GM12873 (cell line): Measurements from ENCODE around the gene TOGARAM1.

Source experiments
- CTCF ChIP-seq: IDR thresholded peaks from 2 replicates; pipeline ENCODE4 v1.5.1; 2012; ENCODE audit warnings: low read depth, mild to moderate bottlenecking, moderate library complexity, low read length, control low read depth; ENCODE audit not compliant: insufficient read depth; ENCODE audit errors: missing control alignments

Gene TOGARAM1

GRCh38 chr14:45057881-45058364 is 95.9 kb downstream of the TOGARAM1 start:
- no peak for TF ChIP-seq CTCF

- no peak for TF ChIP-seq CTCF
Observed at GRCh38 chr14:45060551-45060950, 98.6 kb downstream of the TOGARAM1 start.

GRCh38 chr14:45065540-45065939 is 103.5 kb downstream of the TOGARAM1 start:
- TF ChIP-seq CTCF = no peak

GRCh38 chr14:45065956-45066355 is 104.0 kb downstream of the TOGARAM1 start:
- TF ChIP-seq CTCF = no peak

GRCh38 chr14:45066667-45067066 is 104.7 kb downstream of the TOGARAM1 start:
- no peak for TF ChIP-seq CTCF

GRCh38 chr14:45068396-45068795 is 106.4 kb downstream of the TOGARAM1 start:
- TF ChIP-seq CTCF = no peak

- no peak for TF ChIP-seq CTCF
Observed at GRCh38 chr14:45070215-45070614, 108.2 kb downstream of the TOGARAM1 start.
